Activated CD4-positive, alpha-beta T cell treated with anti-CD3 and anti-CD28 coated beads, Interleukin-2, amount 50 U/mL, for 4 hours (primary cell): ENCODE measurements around the gene WDPCP.
"Not testable (repeated sequence)": the region's sequence is repeated elsewhere in the genome, so short reads cannot be mapped to it uniquely, and the experiment has no call there.

Experiments
- DNase-seq, 2 experiments: peaks; one replicate each; pipeline ENCODE4 v3.0.0-alpha.2; 2020

Gene WDPCP

DNA sequence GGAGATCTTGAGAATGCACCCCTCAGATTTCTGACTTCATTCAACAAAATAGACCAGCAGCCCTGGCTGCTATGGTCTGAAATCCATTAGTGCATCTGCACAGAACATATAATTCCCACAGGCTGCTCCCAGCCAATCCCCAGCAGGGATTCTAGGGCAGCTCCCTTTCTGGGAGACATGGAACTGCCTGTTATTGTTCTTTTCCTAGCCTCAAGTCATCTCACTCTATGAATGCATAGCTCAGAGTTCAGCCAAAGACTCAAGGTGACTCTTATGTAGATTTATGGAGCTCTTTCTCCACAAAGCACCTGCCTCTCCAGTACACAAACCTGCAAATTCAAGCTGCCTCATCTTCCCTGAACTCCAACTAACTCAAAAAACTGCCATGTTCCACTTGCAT lies 241.9 kb downstream of the WDPCP start:
- DNase-seq = no peak

DNA sequence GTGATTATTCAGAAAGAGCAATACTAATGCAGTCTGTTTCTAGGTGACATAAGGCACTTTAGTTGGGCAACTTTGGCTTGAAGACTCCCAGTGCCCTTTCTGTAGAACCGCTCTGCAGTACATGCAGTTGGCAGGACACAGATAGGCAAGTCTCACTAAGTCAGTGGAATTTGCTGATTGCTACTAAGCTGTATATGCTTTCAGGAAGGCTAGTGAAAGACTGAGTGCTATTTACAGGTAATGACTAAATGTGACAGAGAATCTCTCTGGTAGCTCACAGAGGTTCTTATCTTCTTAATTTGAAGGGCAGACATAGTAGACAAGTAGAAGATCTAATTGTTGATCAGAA lies 243.0 kb downstream of the WDPCP start:
- no peak for DNase-seq

DNA sequence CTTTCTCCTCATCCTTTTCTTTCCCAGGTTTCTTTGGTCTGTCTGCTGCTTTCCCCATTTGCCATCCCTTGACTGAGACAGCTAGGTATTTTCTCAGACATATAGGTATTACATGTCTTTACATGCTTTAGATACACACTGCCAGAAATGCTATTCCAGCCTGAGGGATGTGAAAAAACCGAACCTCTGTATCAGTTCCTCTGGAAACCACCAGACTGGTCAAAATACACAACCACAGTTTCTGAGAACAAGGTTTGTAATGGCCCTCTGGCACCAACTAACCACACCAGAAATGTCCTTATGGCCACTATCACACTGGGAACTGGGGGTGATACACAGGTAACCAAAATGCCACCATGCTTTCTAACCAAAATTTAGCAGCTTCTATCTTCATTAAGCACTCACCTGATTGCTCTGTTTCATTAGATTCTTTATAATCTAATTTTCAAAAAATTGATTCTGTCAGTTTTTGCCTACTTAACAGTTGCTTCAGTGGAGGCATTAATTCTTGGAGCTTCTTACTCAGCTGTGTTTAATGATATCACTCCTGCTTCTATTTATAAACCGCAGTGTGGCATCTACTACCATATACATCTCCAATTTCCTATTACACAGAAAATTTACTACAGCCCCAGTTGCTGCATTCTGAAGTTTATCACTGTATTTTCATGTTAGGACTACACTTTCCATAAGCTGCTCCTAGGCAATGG lies 243.5 kb downstream of the WDPCP start:
- DNase-seq = no peak

GRCh38 chr2:63343397-63344109 lies 244.7 kb downstream of the WDPCP start:
- no peak for DNase-seq

DNA sequence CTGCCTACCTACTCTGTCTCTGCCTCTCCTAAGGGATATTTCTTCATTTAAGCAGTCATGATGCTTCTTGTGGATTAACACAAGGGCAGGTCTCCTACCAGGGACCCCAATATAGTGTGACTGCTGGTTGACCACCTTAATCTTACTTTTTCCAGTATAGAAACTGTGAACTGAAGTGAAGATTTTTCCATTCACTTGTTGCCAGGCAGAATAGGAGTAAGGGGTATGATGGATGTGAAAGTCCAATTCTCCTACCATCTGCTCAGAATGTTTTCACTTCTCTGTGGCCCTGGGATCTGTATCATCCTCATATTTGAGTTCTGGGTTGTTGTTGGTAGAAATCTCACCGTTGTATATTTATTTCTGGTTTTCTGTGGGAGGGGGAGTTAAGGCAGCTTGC lies 247.8 kb downstream of the WDPCP start:
- no peak for DNase-seq

- no peak for DNase-seq
These were observed 253.4 kb downstream of the WDPCP start for GRCh38 chr2:63334910-63335309.

DNA sequence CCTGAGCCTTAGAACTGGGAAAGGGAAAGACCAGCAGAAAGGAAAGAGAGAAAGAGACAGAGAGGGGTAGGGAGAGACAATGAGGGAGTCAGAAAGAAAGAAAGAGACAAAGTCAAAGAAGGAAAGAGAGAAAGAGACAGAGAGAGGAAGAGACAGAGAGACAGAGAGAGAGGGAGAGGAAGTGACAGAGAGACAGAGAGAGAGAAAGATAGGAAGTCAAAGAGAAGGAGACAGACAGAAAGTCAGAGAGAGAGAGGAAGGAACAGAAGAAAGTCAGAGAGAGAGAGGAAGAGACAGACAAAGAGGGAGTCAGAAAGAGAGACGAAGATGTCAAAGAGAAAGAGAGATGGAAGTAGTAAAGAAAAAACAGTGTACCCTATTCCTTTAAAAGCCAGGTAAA lies 261.8 kb downstream of the WDPCP start:
- no peak for DNase-seq

- DNase-seq = not testable (repeated sequence)
These were observed 264.6 kb downstream of the WDPCP start for GRCh38 chr2:63323662-63324061.

DNA sequence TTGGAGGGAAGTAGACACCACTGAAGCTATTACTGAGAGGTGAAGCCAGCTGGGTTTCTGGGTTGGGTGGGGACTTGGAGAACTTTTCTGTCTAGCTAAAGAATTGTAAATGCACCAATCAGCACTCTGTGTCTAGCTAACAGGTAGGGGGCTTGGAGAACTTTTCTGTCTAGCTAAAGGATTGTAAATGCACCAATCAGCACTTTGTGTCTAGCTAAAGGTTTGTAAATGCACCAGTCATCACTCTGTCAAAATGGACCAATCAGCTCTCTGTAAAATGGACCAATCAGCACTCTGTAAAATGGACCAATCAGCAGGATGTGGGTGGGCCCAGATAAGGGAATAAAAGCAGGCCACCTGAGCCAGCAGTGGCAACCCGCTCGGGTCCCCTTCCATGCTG lies 266.3 kb downstream of the WDPCP start:
- not testable (repeated sequence) for DNase-seq

GRCh38 chr2:63320669-63321068 lies 267.6 kb downstream of the WDPCP start:
- no peak for DNase-seq

GRCh38 chr2:63310614-63311013 lies 277.7 kb downstream of the WDPCP start:
- DNase-seq = no peak

DNA sequence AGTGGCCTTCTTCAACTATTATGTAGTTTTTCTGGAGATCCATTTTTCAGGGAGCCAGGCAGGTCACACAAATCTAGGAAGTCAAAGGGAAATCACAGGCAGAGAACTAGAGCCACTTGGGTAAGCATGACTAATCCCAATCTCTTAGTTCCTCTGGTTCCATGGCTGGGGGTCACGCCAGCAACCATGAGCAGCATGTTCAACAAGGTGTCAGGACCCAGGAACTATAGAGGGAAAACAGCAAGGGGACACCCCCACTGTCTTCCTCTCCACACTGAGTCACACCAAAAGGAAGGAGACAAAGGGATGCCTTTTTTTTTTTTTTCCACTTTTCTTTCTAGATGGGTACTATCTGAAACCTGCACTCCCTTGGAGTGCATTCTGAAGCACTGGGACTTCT lies 286.8 kb downstream of the WDPCP start:
- DNase-seq = no peak

GRCh38 chr2:63300835-63301234 lies 287.4 kb downstream of the WDPCP start:
- no peak for DNase-seq

- no peak for DNase-seq
These were observed 300.3 kb downstream of the WDPCP start for GRCh38 chr2:63287956-63288355.

- not testable (repeated sequence) for DNase-seq
These were observed 301.8 kb downstream of the WDPCP start for GRCh38 chr2:63286520-63286919.

GRCh38 chr2:63283273-63283672 lies 305.0 kb downstream of the WDPCP start:
- DNase-seq = no peak

DNA sequence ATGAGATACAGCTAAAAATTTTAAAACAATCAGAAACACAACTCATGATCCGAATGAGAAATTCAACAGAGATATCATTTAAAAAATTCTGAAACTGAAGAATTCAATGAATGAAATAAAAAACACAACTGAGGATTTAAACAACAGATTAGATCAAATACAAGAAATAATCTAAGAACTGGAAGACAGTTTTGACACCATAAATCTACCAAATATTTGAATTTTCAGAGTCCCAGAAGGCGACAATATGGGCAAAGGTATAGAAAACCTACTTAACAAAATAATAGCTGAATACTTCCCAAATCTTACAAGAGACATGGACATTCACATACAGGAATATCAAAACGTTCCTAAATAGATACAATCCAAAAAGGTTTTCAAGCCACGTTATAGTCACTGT lies 315.7 kb downstream of the WDPCP start:
- DNase-seq = no peak

GRCh38 chr2:63270717-63271116 lies 317.6 kb downstream of the WDPCP start:
- DNase-seq = no peak

GRCh38 chr2:63268946-63269345 lies 319.3 kb downstream of the WDPCP start:
- DNase-seq = no peak

- DNase-seq = no peak
These were observed 327.1 kb downstream of the WDPCP start for GRCh38 chr2:63261137-63261621.

- no peak for DNase-seq
These were observed 330.8 kb downstream of the WDPCP start for GRCh38 chr2:63257473-63257872.

DNA sequence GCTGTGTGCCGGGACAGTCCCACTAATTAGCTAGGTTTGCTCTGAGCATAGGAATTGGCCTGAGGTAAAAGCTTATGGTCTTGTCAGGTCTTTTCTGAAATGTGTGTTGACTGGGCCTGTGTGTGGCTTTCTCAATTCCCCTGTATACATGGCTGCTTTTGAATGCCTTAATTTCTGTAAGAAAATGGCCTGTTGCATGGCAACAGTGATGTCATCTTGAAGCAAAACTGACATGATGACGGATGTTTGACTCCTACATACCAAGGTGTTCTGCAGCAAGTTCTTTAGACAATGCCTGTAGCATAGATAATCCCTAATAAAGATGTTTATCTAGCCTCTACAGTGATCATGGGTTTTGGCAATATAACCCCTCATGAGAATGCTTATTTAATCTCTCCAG lies 339.1 kb downstream of the WDPCP start:
- DNase-seq = no peak

- no peak for DNase-seq
These were observed 345.5 kb downstream of the WDPCP start for GRCh38 chr2:63242747-63243146.

GRCh38 chr2:63225964-63226686 lies 362.2 kb downstream of the WDPCP start:
- no peak for DNase-seq
